GM13976 (cell line): ENCODE measurements around the gene CELF4.

Experiments used
- DNase-seq: peaks from one replicate; pipeline ENCODE4 v3.0.0; 2012; ENCODE audit warnings: low spot score
- CTCF ChIP-seq: IDR thresholded peaks from 2 replicates; pipeline ENCODE4 v1.5.1; 2012; ENCODE audit warnings: borderline replicate concordance, mild to moderate bottlenecking; ENCODE audit not compliant: insufficient read depth; ENCODE audit errors: extremely low read depth, missing control alignments, control extremely low read depth
- in situ Hi-C: fragments of 300-500 bp; cut with MboI; formaldehyde crosslinking; loops from one replicate; pipeline ENCODE4 v1.12.0; 2022; ENCODE audit warnings: low sequenced_read_pairs, mixed read lengths, inconsistent platforms; ENCODE audit not compliant: unreplicated experiment

Gene CELF4

GRCh38 chr18:37341016-37341415 is 224.6 kb downstream of the CELF4 start:
- no peak for TF ChIP-seq CTCF
- in situ Hi-C loops: no loop called here
- DNase-seq: no peak

GRCh38 chr18:37339701-37340215 is 225.8 kb downstream of the CELF4 start:
- DNase-seq: no peak
- in situ Hi-C loops: no loop called here
- TF ChIP-seq CTCF: no peak

- TF ChIP-seq CTCF: no peak
- DNase-seq: no peak
- in situ Hi-C loops: no loop called here
Observed at GRCh38 chr18:37336568-37337285, 228.9 kb downstream of the CELF4 start.

- no peak for TF ChIP-seq CTCF
- no peak for DNase-seq
Observed at GRCh38 chr18:37335409-37335736, 230.2 kb downstream of the CELF4 start.

GRCh38 chr18:37334631-37335408 is 230.8 kb downstream of the CELF4 start:
- in situ Hi-C loops: no loop called here
- no peak for DNase-seq
- TF ChIP-seq CTCF: no peak

More at GRCh38 chr18:37335409-37335736, 230.2 kb downstream of the CELF4 start:
- in situ Hi-C loops: no loop called here

GRCh38 chr18:37332628-37333420 is 232.8 kb downstream of the CELF4 start:
- in situ Hi-C loops: no loop called here
- DNase-seq: no peak
- TF ChIP-seq CTCF: no peak
